ENCODE data around the gene ARID3B.

Gene ARID3B

GRCh38 chr15:74558706-74559105 is 17.7 kb downstream of the ARID3B start:
- DNase-seq (ENCODE audit: insufficient read length, low spot score), result no peak
- TF ChIP-seq PAX5 (IDR thresholded peaks at IDR 0.05; ENCODE audit: insufficient read depth, low read length, severe bottlenecking) (no peak), SPI1 (IDR thresholded peaks at IDR 0.05; ENCODE audit: low read depth, low read length) (no peak), POLR2A (IDR thresholded peaks at IDR 0.05; ENCODE audit: low read depth, low read length) (no peak), TAF1 (IDR thresholded peaks at IDR 0.05; ENCODE audit: low read depth, low read length) (no peak), POU2F2 (IDR thresholded peaks at IDR 0.05; ENCODE audit: low read depth, low read length) (no peak), POLR2AphosphoS5 (IDR thresholded peaks at IDR 0.05; ENCODE audit: low read depth, low read length) (no peak)
- no peak for FAIRE-seq

GRCh38 chr15:74563442-74563841 is 22.4 kb downstream of the ARID3B start:
- FAIRE-seq (no peak), DNase-seq (ENCODE audit: insufficient read length, low spot score) (no peak)
- TF ChIP-seq POLR2A (IDR thresholded peaks at IDR 0.05; ENCODE audit: low read depth, low read length) (no peak), TAF1 (IDR thresholded peaks at IDR 0.05; ENCODE audit: low read depth, low read length) (no peak), POU2F2 (IDR thresholded peaks at IDR 0.05; ENCODE audit: low read depth, low read length) (no peak), POLR2AphosphoS5 (IDR thresholded peaks at IDR 0.05; ENCODE audit: low read depth, low read length) (no peak), SPI1 (IDR thresholded peaks at IDR 0.05; ENCODE audit: low read depth, low read length) (no peak), PAX5 (IDR thresholded peaks at IDR 0.05; ENCODE audit: insufficient read depth, low read length, severe bottlenecking) (no peak)

GRCh38 chr15:74564182-74564581 is 23.2 kb downstream of the ARID3B start:
- TF ChIP-seq PAX5 (IDR thresholded peaks at IDR 0.05; ENCODE audit: insufficient read depth, low read length, severe bottlenecking) (no peak), TAF1 (IDR thresholded peaks at IDR 0.05; ENCODE audit: low read depth, low read length) (no peak), POLR2AphosphoS5 (IDR thresholded peaks at IDR 0.05; ENCODE audit: low read depth, low read length) (no peak), POU2F2 (IDR thresholded peaks at IDR 0.05; ENCODE audit: low read depth, low read length) (no peak), POLR2A (IDR thresholded peaks at IDR 0.05; ENCODE audit: low read depth, low read length) (no peak)
- no peak for FAIRE-seq
- no peak for DNase-seq (ENCODE audit: insufficient read length, low spot score)

GRCh38 chr15:74565381-74566085 is 24.5 kb downstream of the ARID3B start:
- no peak for DNase-seq (ENCODE audit: insufficient read length, low spot score)
- TF ChIP-seq SPI1 (IDR thresholded peaks at IDR 0.05; ENCODE audit: low read depth, low read length) (no peak), POLR2A (IDR thresholded peaks at IDR 0.05; ENCODE audit: low read depth, low read length) (no peak), POLR2AphosphoS5 (IDR thresholded peaks at IDR 0.05; ENCODE audit: low read depth, low read length) (no peak), PAX5 (IDR thresholded peaks at IDR 0.05; ENCODE audit: insufficient read depth, low read length, severe bottlenecking) (no peak), TAF1 (IDR thresholded peaks at IDR 0.05; ENCODE audit: low read depth, low read length) (no peak), POU2F2 (IDR thresholded peaks at IDR 0.05; ENCODE audit: low read depth, low read length) (no peak)
- FAIRE-seq, result no peak

- TF ChIP-seq POLR2A (IDR thresholded peaks at IDR 0.05; ENCODE audit: low read depth, low read length), result no peak
- TF ChIP-seq TAF1 (IDR thresholded peaks at IDR 0.05; ENCODE audit: low read depth, low read length), result no peak
- FAIRE-seq (no peak), DNase-seq (ENCODE audit: insufficient read length, low spot score) (no peak)
Measured at GRCh38 chr15:74568594-74568993, 27.6 kb downstream of the ARID3B start.

- no peak for FAIRE-seq
- DNase-seq (ENCODE audit: insufficient read length, low spot score), result no peak
- TF ChIP-seq SPI1 (IDR thresholded peaks at IDR 0.05; ENCODE audit: low read depth, low read length), result no peak
Measured at GRCh38 chr15:74569731-74570070, 28.7 kb downstream of the ARID3B start.

- TF ChIP-seq POU2F2 (IDR thresholded peaks at IDR 0.05; ENCODE audit: low read depth, low read length) (no peak), POLR2A (IDR thresholded peaks at IDR 0.05; ENCODE audit: low read depth, low read length) (no peak), POLR2AphosphoS5 (IDR thresholded peaks at IDR 0.05; ENCODE audit: low read depth, low read length) (no peak), TAF1 (IDR thresholded peaks at IDR 0.05; ENCODE audit: low read depth, low read length) (no peak), PAX5 (IDR thresholded peaks at IDR 0.05; ENCODE audit: insufficient read depth, low read length, severe bottlenecking) (no peak), SPI1 (IDR thresholded peaks at IDR 0.05; ENCODE audit: low read depth, low read length) (no peak)
- FAIRE-seq (no peak), DNase-seq (ENCODE audit: insufficient read length, low spot score) (no peak)
Measured at GRCh38 chr15:74571191-74571590, 30.2 kb downstream of the ARID3B start.

- no peak for FAIRE-seq
Measured at GRCh38 chr15:74573987-74574386, 33.0 kb downstream of the ARID3B start.

GRCh38 chr15:74578496-74578994 is 37.5 kb downstream of the ARID3B start:
- TF ChIP-seq POLR2A (IDR thresholded peaks at IDR 0.05; ENCODE audit: low read depth, low read length) (no peak), PAX5 (IDR thresholded peaks at IDR 0.05; ENCODE audit: insufficient read depth, low read length, severe bottlenecking) (no peak), POU2F2 (IDR thresholded peaks at IDR 0.05; ENCODE audit: low read depth, low read length) (no peak), SPI1 (IDR thresholded peaks at IDR 0.05; ENCODE audit: low read depth, low read length) (no peak), TAF1 (IDR thresholded peaks at IDR 0.05; ENCODE audit: low read depth, low read length) (no peak), POLR2AphosphoS5 (IDR thresholded peaks at IDR 0.05; ENCODE audit: low read depth, low read length) (no peak)
- DNase-seq (ENCODE audit: insufficient read length, low spot score) (no peak), FAIRE-seq (no peak)

More at GRCh38 chr15:74573987-74574386, 33.0 kb downstream of the ARID3B start:
- no peak for DNase-seq (ENCODE audit: insufficient read length, low spot score)
- TF ChIP-seq PAX5 (IDR thresholded peaks at IDR 0.05; ENCODE audit: insufficient read depth, low read length, severe bottlenecking), result no peak
- no peak for TF ChIP-seq TAF1 (IDR thresholded peaks at IDR 0.05; ENCODE audit: low read depth, low read length)

GRCh38 chr15:74579001-74579400 is 38.0 kb downstream of the ARID3B start:
- TF ChIP-seq POLR2A (IDR thresholded peaks at IDR 0.05; ENCODE audit: low read depth, low read length) (no peak), TAF1 (IDR thresholded peaks at IDR 0.05; ENCODE audit: low read depth, low read length) (no peak), SPI1 (IDR thresholded peaks at IDR 0.05; ENCODE audit: low read depth, low read length) (no peak), POLR2AphosphoS5 (IDR thresholded peaks at IDR 0.05; ENCODE audit: low read depth, low read length) (no peak), PAX5 (IDR thresholded peaks at IDR 0.05; ENCODE audit: insufficient read depth, low read length, severe bottlenecking) (no peak), POU2F2 (IDR thresholded peaks at IDR 0.05; ENCODE audit: low read depth, low read length) (no peak)
- no peak for DNase-seq (ENCODE audit: insufficient read length, low spot score)
- FAIRE-seq, result no peak

Measured in GM12891 (cell line).